Stimulated activated CD4-positive, alpha-beta T cell treated with anti-CD3 and anti-CD28 coated beads, TNF-alpha, amount 100 ng/mL, for 1 hour (primary cell): Measurements from ENCODE around the gene LRIF1.
"Not testable (repeated sequence)": the region's sequence is repeated elsewhere in the genome, so short reads cannot be mapped to it uniquely, and the experiment has no call there.

ENCODE experiments used
- DNase-seq, 3 donors: peaks; one replicate each; pipeline ENCODE4 v3.0.0-alpha.2; 2020; ENCODE audit warnings: low read depth in 3 of 3, low spot score in 1 of 3

The LRIF1 gene

GRCh38 chr1:110952031-110952430 is 11.7 kb downstream of the LRIF1 start:
- no peak for DNase-seq

DNA sequence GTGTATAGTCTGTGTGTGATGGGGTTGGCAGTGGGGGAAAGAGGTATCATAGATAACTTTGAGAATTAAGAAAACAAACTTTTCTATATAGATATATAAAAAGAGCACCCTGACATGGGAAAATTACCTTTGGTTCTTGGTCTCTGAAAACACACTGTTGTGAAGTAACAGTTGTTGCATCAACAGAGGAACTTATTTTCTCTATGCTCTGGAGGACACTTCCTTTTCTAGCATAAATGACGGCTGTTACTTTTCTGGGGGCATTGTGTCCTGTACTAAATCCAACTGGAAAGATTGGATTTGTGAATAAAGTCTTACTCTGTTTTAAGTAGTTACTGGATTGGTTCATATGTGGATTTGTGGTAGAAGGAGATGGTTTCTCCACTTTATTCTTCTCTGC is 12.6 kb downstream of the LRIF1 start:
- DNase-seq: no peak

GRCh38 chr1:110948038-110948810 is 15.5 kb downstream of the LRIF1 start:
- DNase-seq: no peak

GRCh38 chr1:110945626-110946025 is 18.1 kb downstream of the LRIF1 start:
- DNase-seq: no peak

- DNase-seq: no peak
Observed at GRCh38 chr1:110944806-110945205, 18.9 kb downstream of the LRIF1 start.

DNA sequence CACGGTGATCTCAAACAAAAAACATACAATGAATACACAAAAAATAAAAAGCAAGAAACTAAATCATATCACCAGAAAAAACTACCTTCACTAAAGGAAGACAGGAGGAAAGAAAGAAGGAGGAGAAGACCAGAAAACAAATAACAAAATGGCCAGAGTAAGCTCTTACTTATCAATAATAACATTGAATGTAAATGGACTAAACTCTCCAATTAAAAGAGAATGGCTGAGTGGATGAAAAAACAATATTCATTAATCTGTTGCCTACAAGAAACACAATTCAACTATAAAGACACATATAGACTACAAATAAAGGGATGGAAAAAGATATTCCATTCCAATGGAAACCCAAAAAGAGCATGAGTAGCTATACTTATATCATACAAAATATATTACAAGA is 27.2 kb downstream of the LRIF1 start:
- no peak for DNase-seq

DNA sequence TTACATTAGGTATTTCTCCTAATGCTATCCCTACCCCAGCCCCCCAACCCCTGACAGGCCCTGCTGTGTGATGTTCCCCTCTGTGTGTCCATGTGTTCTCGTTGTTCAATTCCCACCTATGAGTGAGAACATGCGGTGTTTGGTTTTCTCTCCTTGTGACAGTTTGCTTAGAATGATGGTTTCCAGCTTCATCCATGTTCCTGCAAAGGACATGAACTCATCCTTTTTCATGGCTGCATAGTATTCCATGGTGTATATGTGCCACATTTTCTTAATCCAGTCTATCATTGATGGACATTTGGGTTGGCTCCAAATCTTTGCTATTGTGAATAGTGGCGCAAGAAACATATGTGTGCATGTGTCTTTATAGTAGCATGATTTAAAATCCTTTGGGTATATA is 32.6 kb downstream of the LRIF1 start:
- not testable (repeated sequence) for DNase-seq

GRCh38 chr1:110928904-110929303 is 34.8 kb downstream of the LRIF1 start:
- DNase-seq: no peak

- no peak for DNase-seq
Observed at GRCh38 chr1:110928191-110928590, 35.5 kb downstream of the LRIF1 start.

DNA sequence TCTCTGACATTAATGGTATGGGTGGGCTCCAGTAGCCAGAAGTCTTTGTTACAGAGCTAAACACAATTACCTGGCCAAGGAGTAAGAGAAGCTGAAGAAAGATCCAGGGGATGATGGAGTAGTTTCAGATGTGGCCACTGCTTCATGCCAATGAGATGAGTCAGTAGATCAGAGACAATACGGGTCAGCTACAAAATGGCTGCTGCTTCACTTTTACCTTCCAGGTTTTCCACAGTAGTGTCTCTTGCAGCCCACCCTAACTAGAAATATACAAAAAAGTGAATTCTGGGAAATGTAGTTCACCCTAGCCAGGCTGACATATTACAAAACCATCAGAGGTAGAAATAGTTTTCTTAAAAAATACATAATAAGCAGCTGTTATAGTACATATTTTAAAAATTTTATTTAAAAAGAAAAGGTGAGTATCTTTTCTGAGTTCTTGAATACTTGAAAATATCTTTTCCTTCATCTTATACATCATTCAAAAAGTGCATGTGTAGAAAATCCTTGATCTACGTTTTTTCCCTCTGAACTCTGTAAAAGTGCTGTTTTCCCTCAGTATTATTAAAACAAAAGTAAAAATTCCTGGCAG is 36.1 kb downstream of the LRIF1 start:
- DNase-seq: no peak

DNA sequence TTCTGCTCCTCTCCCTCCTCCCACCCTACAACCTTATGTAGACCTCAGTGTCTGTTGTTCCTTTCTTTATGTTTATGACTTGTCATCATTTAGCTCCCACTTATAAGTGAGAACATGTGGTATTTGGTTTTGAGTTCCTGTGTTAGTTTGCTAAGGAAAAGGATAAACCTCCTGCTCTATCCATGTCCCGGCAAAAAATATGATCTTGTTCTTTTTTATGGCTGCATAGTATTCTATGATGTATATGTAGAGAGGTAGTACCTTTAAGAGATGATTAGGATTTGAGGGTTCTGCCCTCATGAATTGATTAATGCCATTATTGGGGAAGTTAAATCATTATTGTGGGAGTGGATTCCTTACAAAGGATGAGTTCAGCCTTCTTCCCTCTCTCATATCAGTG is 41.8 kb downstream of the LRIF1 start:
- no peak for DNase-seq

DNA sequence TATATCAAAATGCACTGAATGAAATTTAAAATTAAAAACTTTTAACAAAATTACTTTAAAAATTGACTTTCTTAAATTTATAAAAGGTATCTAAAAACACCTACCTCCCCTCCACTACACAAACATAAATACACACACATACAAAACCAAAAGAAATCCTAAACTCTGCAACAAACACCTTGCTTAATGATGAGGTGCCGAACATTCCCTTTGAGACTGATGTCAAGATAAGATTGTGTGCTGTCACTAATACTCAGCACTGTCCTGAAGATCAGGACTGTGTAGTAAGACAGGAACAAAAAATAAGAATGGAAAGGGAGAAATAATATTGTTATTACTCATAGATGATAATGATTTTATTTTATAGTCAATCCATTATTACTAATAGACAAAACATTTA is 45.7 kb downstream of the LRIF1 start:
- DNase-seq: no peak

DNA sequence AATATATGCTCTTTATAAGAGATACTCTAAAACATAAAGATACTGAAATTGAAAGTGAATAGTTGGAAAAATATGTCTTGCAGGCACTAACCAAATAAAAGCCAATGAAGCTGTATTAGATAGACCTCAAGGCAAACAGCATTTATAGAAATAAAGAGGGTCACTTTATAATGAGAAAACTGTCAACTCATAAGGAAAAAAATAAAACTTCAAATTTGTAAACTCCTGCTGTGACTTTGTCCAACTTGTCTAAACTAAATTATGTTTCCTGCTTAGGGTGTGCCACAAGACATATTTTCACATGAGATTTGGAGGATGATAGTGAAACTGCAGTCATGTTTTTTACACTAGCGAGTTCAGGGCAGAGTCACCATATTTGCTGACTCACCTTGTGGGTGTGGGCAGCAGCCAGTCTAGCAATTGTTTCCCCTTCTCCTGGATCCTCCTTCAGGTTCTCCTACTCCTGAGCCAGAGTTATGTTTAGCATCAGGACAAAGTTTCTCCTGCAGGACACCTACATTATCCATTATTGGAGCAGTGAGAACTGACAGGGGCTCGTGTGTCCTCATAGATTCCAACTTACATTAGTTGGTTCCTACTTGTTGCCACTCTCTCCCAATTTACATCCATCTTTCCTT is 46.9 kb downstream of the LRIF1 start:
- no peak for DNase-seq

GRCh38 chr1:110916274-110916668 is 47.5 kb downstream of the LRIF1 start:
- DNase-seq: no peak

GRCh38 chr1:110915804-110916203 is 47.9 kb downstream of the LRIF1 start:
- DNase-seq: no peak

GRCh38 chr1:110914676-110915075 is 49.0 kb downstream of the LRIF1 start:
- no peak for DNase-seq

DNA sequence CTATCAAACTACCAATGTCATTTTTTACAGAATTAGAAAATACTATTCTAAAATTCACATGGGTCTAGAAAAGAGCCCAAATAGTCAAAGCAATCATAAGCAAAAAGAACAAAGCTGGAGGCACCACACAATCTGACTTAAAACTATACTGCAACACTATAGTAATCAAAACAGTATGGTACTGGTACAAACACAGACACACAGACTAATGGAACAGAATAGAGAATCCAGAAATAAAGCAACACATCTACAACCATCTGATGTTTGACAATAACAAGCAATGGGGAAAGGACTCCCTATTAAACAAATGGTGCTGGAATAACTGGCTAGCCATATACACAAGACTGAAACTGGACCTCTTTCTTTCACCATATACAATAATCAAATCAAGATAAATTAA is 50.9 kb downstream of the LRIF1 start:
- no peak for DNase-seq

DNA sequence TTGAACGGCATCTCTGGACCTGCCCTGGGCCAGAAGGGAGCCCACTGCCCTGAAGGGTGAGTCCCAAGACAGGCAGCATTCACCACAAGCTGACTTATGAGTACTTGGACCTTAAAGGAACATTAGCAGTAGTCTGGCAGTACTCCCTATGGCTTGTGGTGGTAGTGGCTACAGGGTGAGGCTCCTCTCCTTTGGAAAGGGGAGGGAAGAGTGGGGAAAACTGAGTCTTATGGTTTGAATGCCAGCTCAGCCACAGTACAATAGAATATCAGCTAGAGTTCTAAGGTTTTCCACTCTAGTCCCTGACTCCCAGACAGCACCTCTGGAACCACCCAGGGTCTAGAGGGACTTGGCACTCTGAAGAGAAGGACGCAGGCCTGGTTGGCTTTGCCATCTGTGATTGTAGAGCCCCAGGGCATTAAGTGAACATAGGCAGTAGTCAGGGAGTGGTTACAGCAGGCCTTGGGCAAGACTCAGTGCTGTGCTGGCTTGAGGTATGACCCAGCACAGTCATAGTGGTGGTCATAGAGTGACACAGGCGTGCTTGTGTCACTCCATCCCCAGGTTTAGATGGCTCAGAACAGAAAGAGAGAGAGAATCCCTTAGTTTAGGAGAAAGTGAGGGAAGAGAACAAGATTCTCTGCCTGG is 59.7 kb downstream of the LRIF1 start:
- DNase-seq: no peak

- DNase-seq: no peak
Observed at GRCh38 chr1:110902820-110903463, 60.8 kb downstream of the LRIF1 start.

- no peak for DNase-seq
Observed at GRCh38 chr1:110899458-110899843, 64.3 kb downstream of the LRIF1 start.

GRCh38 chr1:110898734-110899457 is 64.8 kb downstream of the LRIF1 start:
- no peak for DNase-seq
